GM12892 (cell line): ENCODE measurements around the gene COX7C.

ENCODE experiments used
- POLR2A ChIP-seq: IDR thresholded peaks from 2 replicates; pipeline ENCODE4 v1.6.1; 2011; ENCODE audit warnings: low read depth, low read length, control low read depth
- TAF1 ChIP-seq: IDR thresholded peaks from 2 replicates; pipeline ENCODE4 v1.6.1; 2011; ENCODE audit warnings: low read depth, mild to moderate bottlenecking, control low read depth, low read length, borderline replicate concordance

- TF ChIP-seq TAF1 (no peak), POLR2A (no peak)
These were observed 7.4 kb downstream of the COX7C start for GRCh38 chr5:86625148-86625547.
